Subcutaneous abdominal adipose tissue (tissue), 5 donors: ENCODE measurements around the gene MYOM3.

ENCODE experiments used
- H3K27ac ChIP-seq: one replicate; pipeline ENCODE4 v1.7.0; 2013; ENCODE audit warnings: low read depth, mild to moderate bottlenecking, inconsistent platforms, low read length, moderate library complexity
- H3K27me3 ChIP-seq, 5 donors: one replicate each; pipeline ENCODE4 v1.7.0; 2013; ENCODE audit warnings: low read length in 5 of 5, inconsistent platforms in 1 of 5; ENCODE audit not compliant: control insufficient read depth in 5 of 5, insufficient read depth in 4 of 5
- H3K36me3 ChIP-seq, 5 donors: one replicate each; pipeline ENCODE4 v1.7.0; 2013; ENCODE audit warnings: low read length in 5 of 5; ENCODE audit not compliant: control insufficient read depth in 5 of 5, insufficient read depth in 5 of 5
- H3K4me1 ChIP-seq, 5 donors: one replicate each; pipeline ENCODE4 v1.7.0; 2013; ENCODE audit warnings: low read length in 5 of 5, mild to moderate bottlenecking in 3 of 5, moderate library complexity in 1 of 5; ENCODE audit not compliant: control insufficient read depth in 5 of 5, insufficient read depth in 5 of 5
- H3K4me3 ChIP-seq, 5 donors: one replicate each; pipeline ENCODE4 v1.7.0; 2013; ENCODE audit warnings: low read length in 5 of 5, low read depth in 1 of 5
- H3K9ac ChIP-seq, 5 donors: one replicate each; pipeline ENCODE4 v1.7.0; 2013; ENCODE audit warnings: low read length in 5 of 5, mild to moderate bottlenecking in 4 of 5, moderate library complexity in 3 of 5
- H3K9me3 ChIP-seq, 5 donors: one replicate each; pipeline ENCODE4 v1.7.0; 2013; ENCODE audit warnings: low read length in 5 of 5; ENCODE audit not compliant: control insufficient read depth in 5 of 5
- donor health status: healthy.
- donor health status: healthy.
- donor health status: healthy.
- donor health status: healthy.
- donor health status: healthy.

MYOM3 gene

GRCh38 chr1:24007079-24007478 is 104.9 kb downstream of the MYOM3 start:
- Histone ChIP-seq H3K27ac (no peak overlapping the region), H3K4me3 (no peak overlapping the region), H3K9ac (no peak overlapping the region), H3K27me3 (peaks cover 0 to 3% (median 0%) of the 10 kb centered on the region in 5 donors), H3K9me3 (no peaks in the 10 kb centered on the region), H3K36me3 (no peaks in the 10 kb centered on the region), H3K4me1 (peaks cover 2 to 18% (median 11%) of the 10 kb centered on the region in 5 donors)
